G401.6 (cell line): ENCODE data around the gene XRCC6.
A peak's percentile ranks its signal among the peaks of the same experiment; 100 is the strongest.

Experiments used
- FAIRE-seq: peaks from 2 replicates; lab custom pipeline; 2012; peaks lifted over from hg19 to GRCh38; lab: Jason Lieb, UNC

The XRCC6 gene

DNA sequence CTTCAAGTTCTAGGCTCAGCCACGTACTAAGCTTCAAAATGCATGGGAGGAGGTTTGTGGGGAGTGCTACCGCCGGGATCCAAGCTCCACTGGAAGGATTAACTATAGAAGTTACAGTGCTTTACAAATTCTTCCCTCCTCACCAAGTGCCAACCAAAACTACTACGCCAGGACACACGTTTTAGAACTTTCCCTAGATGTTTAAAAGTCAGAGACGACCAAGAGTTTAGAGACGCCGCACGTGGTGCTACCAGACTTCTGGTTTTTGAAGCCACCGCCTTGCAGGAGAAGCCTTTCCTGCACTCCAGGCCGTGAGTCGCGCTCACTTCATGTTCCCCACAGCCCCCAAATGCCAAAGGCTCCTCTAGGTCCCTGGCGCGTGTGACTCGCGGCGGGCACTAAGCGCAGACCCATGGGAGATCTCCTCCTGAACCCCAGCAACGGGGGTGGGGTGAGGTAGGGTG, 66.8 kb downstream of the XRCC6 start:
- FAIRE-seq: no peak

DNA sequence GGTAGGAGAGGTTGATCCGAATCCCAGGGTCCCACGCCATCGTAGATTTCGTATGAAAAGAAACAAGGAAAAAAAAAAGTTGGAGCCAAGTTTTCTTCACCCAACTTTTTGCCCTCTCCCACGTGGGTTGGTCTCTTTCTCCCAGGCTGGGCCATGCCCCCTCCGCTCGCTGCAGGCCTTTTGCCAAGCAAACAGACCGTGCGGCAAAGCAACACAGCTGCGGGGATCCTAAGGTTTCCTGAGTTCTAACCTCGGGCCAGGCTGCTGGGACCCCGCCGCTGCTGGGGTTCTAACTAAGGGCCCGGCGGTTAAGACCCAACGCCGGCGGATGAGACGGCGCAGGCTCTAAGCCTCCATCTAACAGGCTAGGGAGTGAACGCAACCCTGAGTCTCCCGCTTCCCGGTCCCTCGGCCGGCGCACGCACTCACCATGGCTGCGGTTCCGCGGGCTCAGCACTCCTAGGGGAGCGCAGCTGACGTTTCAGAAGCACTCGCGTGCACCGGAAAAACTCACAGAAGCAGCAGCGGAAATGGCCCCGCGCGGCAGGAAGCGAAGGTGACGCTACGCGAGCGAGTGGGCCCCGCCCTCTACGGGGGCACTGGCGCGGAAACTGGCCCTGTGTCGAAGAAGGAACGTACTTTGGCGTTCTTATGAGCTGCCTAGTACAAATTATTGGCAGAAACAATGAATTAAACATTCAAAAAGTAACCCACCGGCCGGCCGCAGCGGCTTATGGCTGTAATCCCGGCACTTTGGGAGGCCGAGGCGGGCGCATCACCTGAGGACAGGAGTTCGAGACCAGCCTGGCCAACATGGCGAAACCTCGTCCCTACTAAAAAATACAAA, 67.5 kb downstream of the XRCC6 start, which contains the start of gene SNU13:
Gene SNU13 (minus strand): TSS at position 503 of the 847 bp plus-strand sequence. CDS start 71 bp downstream, at position 432.
- peak; percentile 94 for FAIRE-seq

DNA sequence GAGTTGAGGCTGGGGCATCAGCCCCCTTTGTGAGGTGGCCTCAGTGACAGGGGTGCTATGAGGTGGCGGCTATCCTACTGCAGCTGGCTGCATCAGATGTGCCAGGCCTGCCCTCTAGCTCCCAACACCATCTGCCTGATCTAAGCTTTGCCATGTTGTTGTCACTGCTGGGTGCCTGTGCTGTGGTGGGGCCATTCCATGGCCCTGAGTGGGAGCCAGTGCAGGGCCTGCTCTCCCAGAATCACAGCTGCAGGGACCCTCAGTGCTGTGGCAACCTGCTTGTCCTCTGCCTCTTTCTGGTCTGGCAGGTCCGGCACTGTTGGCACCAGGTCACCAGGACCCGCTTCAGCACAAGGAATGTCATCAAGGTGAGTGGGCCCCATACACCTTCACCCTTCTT, 69.4 kb downstream of the XRCC6 start:
- FAIRE-seq: no peak

GRCh38 chr22:41695211-41695610, 74.1 kb downstream of the XRCC6 start:
- no peak for FAIRE-seq

GRCh38 chr22:41696703-41697102, 75.6 kb downstream of the XRCC6 start:
- no peak for FAIRE-seq

GRCh38 chr22:41697126-41697775, 76.2 kb downstream of the XRCC6 start:
- FAIRE-seq: peak; percentile 90

GRCh38 chr22:41699264-41700107, 78.4 kb downstream of the XRCC6 start, which contains the start of gene MEI1:
Gene MEI1, plus strand, starts transcription at chr22:41699503. Its CDS starts 36 bp downstream, at chr22:41699539.
- FAIRE-seq: no peak

GRCh38 chr22:41700108-41700364, 78.9 kb downstream of the XRCC6 start:
- no peak for FAIRE-seq

DNA sequence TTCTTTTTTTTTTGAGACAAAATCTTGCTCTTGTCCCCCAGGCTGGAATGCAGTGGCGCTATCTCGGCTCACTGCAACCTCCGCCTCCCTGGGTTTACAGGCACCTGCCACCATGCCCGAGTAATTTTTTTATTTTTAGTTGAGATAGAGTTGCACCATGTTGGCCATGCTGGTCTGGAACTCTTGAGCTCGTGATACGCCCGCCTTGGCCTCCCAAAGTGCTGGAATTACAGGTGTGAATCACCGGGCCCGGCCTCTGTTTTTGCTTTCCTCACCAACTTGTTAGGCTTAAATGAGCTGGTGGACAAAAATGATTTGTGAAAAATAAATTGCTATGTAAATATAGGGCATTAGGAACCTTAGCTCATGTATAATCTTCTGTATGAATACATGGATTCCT, 81.7 kb downstream of the XRCC6 start:
- FAIRE-seq: no peak

GRCh38 chr22:41709341-41709740, 88.2 kb downstream of the XRCC6 start:
- no peak for FAIRE-seq

GRCh38 chr22:41713004-41713403, 91.9 kb downstream of the XRCC6 start:
- FAIRE-seq: no peak
